ENCODE measurements around the gene ABITRAM.
A peak's percentile ranks its signal among the peaks of the same experiment; 100 is the strongest.
"Not testable (repeated sequence)": the region's sequence is repeated elsewhere in the genome, so short reads cannot be mapped to it uniquely, and the experiment has no call there.

The ABITRAM gene

DNA sequence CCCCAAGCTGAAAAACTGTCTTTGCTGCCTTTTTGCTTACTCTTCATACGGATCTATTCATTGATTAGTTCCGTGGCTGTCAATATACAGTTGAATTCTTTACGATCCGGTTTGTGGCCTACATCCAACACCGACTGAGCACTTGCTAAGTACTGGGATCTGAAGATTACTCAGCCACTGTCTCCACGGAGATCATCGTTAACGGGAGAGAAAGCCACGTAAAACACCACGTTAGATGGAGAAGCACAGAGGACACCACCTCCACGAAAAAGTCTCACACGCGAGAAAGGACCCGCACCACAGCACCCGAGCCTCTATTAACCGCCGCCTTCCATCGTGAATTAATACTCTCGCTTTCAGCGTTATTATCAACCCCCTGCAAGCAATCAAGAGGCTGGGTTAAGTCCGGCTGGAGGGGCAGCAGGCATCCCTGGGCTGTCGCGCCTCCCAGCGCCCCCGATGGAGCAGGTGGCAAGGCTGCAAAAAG, 926 bp upstream of the ABITRAM start:
- no peak for DNase-seq

DNA sequence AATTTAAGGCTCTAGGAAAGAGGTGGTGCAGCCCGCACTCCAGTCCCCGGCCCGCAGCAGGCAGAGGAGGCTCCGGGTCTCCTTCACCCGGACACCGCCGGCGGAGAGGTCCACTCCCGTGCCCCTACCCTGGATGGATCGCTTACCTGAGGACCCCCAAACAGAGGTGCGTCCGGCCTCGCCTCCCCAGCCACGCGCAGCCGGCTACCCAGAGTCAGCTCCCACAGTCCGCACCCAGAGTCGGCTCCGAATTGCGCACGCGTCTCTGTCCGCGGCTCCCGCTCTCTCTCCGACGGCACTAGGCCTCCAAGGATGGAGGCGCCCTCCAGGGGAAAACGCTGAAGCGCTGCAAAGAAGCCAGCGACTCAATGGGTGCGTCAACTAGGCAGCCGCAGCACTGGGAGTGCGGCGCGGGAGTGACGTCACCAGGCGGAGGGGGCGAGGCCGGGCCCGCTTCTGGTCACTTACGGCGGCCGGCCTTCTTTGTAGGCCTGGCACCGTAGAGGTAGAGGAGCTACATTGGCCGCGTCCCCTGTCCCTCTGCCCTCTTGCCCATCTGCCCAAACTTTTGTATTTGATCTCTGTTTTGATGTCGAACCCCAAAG, 380 bp upstream of the ABITRAM start, which contains the start of gene ELP1:
TSS of gene ELP1 (minus strand) at position 407 of the 605 bp plus-strand sequence. CDS start 2,978 bp downstream, outside the sequence.
- peak; percentile 84 for DNase-seq

DNA sequence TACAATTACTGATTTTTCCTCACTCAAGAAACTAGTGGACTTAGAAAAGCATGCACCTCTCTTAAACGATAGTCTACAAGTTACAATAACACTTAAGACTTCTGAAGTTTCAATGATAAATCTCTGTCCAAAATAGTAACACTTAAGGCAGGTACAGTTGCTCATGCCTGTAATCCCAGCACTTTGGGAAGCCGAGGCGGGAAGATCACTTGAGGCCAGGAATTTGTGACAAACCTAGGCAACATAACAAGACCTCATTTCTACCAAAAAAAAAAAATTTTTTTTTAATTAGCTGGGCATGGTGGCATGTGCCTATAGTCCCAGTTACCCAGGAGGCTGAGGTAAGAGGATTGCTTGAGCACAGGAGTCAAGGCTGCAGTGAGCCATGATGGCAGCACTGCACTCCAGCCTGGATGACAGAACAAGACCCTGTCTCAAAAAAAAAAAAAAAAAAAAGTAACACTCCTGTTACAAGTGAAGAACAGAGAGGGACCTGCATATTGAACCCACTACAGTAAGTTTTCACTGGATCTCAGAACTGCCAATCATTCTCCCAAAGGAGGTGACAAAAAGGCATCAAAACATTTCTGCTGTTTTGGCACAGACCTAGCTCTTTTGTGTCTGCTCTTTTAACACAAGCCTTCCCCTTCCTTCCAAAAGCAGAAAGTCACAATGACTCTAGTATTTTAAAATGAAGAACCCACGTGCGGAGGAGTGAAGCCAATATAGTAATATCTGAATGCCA, 3.5 kb downstream of the ABITRAM start:
- DNase-seq = no peak

DNA sequence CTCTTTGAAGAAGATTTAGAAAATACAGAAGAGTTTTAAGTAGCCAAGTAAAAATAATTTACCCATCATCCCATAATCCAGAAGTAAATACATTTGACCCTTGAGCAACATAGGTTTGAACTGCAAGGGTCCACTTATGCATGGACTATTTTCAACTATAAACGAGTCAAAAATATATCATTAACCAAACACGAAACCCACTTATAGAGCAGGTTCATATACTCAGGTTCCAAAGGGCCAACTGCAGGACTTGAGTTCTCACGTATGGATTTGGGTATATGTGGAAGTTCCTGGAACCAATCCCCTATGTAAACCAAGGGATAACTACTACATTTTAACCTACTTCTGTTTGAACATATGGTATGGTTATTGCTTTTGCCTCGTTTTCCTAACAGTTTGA, 5.8 kb downstream of the ABITRAM start:
- no peak for DNase-seq

DNA sequence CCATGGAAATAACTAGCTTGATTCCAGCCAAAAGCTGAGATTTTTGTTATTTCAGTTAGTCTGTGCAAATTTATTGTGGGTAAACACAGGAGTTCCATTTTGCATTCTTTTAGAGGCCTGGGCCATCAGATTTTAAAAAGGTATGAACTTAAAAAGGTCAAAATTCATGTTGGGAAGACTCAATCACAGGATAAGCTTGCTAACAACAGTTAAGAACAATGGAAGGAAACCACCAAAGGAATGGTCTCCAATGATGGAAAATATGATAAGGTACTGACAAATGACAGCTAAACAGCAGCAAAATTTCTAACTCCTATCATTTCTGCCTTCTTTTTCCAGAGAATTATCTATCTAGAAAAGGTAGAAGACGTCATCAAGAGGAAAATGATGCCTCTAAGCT, 16.0 kb downstream of the ABITRAM start:
- no peak for DNase-seq

DNA sequence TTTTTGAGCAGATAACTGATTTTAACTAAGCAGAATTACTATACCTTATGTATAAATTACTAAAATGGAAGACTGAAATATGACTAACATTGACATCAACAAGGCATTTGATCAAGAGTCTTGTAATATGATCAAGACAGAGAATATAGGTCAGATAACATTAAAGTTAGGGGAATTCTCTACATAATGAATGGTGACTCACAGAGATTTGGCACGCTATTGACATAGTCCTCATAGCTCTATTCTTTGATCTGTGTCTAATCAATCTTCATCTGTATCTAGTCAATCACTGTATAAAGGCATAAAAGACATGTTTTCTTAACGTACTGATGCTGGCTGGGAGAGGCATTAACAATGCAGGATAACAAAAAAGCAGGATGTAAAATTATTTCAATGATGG, 17.4 kb downstream of the ABITRAM start:
- no peak for DNase-seq

DNA sequence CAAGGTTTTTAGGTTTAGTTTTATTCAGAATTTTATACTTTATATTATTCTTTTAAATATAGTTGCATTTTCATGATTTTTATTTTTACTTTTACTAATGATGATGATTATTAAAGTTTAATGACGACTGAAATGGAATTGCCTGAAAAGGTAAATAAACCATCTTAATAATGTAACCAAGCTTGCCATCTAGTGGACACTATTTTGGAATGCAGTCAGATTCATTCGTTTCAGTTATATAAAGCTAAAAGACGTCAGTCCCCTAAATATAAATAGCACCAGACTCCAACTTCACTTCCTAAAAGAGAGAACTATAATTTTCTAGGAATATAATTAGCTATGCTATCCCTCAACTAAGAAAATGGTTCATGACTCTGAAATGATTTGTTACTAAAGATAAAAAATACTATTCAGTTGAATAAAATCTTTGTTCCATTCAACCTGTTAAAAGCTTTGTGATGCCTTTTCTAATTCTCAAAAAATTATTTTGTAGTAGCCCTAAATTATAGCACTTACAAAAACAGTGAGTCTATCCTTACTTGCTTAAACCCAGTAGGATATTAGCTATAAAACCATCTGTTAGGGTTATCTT, 19.9 kb downstream of the ABITRAM start:
- no peak for DNase-seq

DNA sequence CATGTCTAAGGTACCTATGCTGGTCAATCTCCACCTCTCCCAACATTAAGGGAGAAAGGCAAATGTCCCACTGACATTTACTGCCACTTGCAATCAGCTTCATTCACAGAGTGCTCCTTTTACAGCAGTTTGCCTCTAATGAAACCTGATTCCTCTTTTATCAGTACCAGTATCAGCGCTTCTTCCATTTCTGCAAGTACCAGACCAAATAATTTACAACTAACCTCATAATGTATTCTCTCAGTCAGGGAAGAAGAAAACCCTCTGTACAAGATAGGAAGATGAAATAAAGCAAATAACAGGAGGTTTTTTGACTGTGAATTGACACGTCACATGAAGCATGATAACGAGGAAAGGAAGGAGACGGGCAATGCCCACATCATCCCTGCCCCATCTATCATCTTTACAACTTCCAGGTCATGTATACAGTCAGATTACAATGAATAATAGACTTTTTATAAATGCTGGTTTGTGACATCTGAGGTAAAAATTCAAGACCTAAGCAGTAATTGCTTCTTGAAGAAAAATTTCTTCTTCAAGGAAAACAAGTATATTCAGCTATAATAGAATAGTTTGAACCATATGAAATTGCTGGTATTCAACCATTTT, 21.9 kb downstream of the ABITRAM start:
- DNase-seq = no peak

DNA sequence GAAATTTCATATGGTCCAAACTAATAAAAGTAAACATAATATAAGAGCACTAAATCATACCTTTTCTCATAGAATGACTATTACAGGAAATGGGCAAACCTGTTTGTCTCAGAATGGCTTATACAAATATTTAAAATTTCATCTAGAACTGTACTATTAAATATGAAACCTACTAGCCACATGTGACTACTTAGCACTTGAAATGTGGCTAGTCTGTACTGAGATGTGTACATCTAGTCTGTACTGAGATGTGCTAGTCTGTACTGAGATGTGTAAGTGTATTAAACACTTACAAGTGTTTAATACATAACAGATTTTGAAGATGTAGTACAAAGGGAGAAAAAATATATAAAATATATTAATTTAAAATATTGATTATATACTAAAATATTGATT, 22.4 kb downstream of the ABITRAM start:
- no peak for DNase-seq

DNA sequence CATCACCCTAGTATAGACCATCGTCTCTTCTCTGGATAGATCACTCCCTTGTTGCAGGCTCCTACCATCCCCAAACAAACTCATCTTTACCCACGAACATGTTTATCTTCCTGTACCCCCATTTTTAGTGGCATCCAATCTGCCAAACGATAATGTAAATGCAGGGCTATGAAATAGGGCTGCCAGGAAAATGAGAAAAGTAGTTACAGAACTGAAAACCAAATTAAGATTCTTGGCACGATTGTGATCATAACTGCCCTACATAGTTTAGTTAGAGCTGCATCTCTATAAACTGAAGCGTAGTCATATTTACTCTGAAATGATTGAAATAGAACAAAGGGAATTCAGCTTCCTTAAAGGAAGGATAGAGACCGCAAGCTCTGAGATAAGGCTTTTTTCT, 26.1 kb downstream of the ABITRAM start:
- DNase-seq = no peak

DNA sequence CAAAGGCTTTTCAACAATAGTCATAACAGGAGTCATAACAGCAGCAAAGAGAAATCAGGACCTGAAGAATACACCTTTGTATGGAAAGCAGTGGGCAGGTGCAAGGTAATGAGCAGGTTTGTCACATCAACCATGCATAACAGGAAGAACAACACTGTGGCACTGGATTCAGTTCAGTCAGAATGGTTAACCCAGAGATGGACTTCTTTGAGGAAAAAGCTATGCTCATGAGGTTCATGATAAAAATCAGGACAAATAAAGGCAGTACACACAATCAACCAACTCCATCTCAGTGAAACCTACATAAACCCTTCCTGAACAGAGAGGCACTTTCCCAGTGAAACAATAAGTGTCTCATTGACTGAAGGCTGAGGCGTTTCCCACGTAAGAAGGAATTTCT, 27.0 kb downstream of the ABITRAM start:
- DNase-seq = no peak

DNA sequence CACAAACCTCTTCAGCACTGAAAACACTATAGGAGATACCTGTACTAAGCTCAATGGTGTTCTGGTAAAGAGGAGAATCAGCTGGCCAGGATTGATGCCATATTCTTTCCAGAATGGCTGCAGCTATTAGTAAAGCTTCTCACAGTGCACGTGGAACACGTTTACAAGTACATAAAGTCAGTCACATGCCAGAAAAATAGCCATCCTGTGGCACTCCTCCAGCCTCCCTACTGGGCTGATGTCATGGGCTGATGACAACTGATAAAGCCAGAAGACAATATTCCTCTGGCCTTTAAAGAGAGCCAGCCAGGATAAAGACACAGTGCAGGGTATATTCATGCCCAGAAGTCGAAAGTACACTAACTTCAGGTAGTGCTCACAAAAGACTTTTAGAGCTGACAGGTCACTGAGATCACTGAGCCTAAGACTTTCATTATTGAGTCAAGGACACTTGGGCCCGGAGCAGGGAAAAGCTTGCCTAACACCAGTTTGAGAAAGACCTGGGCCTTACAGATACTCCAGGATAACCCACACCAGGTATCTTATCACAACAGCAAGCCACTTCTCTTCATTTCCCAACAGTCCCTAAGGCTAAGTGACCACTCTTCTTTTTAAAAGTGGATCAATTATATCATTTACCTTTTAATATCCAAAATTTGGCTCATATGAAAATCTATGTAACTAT, 29.4 kb downstream of the ABITRAM start:
- no peak for DNase-seq

DNA sequence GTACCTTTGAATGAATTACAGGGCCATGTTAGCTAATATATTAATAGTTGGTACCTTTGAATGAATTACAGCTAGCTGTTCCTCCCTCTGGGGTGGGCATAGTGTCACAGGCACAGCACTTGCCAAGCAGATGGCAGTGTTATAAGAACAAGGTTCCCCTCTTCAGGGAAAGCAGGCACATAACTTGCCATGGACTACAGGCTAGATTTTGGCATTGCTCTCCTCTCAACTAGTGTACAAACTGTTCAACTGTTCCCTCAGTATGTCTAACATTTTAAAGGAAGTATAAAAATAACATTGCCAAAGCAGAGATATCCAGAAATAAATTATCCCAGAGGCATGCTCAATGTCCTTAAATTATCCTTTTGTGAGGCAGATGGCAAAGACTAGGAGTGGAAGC, 33.7 kb downstream of the ABITRAM start:
- DNase-seq = no peak

DNA sequence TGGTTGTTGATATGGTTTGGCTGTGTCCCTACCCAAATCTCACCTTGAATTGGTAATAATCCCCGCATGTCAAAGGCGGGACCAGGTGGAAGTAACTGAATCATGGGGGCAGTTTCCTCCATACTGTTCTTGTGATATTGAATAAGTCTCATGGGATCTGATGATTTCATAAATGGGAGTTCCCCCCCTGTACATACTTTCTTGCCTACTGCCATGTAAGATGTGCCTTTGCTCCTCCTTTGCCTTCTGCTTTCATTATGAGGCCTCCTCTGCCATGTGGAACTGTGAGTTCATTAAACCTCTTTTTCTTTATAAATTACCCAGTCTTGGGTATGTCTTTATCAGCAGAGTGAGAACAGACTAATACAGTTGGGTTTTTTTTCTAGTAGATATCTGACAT, 37.2 kb downstream of the ABITRAM start:
- not testable (repeated sequence) for DNase-seq

DNA sequence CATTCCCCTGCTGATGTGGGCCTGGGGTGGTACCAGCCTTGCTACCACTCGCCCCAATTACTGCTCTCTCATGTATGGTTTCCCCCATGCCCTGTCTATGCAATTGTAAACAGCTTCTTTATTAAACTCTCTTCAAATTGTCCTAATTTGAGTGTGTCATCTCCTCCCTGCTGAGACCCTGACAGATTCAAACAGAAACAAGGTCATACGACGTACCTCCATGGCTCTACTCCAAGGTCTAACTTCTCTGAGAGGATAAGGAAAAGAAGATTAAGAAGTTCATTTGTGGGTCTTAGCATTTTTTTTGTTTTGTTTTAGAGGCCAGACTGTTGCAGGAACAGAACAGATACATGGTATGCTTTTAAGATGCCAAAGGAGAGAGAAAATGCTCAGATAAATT, 38.0 kb downstream of the ABITRAM start:
- no peak for DNase-seq

DNA sequence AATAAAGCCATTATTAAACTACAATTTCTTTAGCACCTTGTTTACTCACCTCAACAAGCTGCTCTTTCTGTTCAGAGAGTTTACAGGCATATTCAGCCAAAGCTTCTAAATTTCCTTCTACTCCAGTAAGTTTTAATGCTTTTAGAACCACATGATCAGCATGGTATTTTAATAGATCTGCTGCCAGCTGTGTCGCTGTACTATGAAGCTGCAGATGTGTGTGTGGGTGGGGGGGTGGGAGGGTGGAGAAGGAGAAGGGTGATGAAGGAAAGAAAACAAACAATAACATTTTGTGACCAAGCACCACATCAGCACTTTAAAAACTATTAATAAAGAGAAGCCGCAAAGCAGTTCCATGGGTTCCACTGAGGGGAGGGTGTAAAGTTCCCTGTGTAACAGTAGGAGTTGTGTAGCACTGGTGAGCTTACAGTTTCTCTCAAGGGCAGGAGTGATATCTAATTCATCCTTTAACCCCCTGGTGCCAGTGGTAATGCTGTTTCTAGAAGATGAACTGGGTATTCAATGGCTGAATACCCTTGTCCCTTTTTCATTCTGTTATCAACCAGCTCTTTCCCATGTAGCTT, 38.5 kb downstream of the ABITRAM start:
- DNase-seq = no peak

DNA sequence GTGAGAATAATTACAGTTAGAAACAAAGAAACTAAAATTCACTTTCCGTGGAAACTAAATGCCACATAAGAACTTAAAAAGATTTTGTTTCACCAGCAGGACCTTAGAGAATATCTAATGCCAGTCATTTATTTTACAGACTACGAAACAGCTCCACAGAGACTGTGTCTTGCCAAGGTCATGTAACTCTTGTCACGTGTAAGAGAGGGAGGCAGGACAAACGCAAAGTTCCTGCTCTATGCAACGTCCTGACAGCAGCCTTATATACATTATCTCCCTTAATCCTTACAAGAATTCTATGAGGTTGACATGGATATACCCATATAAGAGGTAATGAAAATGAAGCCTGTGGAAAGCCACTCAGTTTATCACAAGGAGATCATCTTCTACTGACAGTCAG, 39.7 kb downstream of the ABITRAM start:
- no peak for DNase-seq

DNA sequence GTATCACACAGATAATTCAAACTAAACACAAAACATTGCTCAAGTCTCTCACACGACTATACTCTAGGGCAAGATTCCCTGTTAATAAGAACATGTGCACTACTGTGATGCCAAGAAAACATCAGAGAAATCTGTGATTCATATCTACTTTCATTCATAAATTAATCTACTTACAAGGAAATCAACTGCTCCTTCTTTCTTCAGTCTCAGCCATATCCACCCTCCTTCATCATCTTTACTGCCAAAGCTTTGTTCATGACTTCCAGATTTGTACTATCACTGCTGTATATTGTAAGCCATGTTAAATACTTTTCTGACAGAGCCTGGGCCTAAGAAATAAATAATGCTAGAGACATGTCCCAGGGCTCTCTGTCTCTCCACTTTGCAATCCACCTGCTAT, 44.0 kb downstream of the ABITRAM start:
- no peak for DNase-seq

DNA sequence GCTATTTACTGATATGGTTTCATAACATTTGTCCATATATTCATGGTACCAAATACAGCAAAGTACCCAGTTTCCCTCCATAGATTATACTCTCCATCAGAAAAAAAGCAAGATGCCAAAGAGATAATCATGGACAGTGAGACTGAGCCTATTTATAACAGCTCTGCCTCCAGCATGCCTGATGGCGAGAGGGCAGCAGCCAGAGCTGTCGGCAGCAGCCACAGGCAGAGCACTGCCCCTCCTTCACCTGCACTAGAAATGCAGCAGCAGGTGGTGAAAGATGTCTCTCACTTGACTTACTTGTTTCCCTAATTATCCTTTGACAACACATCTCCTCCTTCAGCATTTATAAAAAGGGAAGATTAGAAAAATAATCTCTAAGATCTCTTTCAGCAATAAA, 46.7 kb downstream of the ABITRAM start:
- no peak for DNase-seq

DNA sequence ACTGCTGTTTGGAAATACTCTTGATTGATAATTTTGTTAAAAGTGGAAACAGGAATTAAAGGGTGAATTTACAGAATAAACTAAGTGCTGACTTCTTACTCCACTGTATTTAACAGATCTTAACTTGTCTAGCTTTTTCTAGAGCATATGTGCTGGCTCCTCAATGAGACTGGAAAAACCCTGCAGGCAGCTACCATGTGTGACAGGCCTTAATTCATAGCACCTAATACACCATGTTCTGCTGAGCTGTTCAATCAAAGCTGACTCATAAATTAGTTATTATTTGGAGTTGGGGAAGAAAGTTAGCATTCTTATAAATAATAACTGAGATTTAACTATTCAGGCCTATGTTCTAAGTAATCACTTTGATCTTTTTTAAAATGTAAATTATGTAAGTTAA, 49.7 kb downstream of the ABITRAM start:
- no peak for DNase-seq
